Activated CD4-positive, alpha-beta memory T cell treated with anti-CD3 and anti-CD28 coated beads for 36 hours (primary cell): Measurements from ENCODE around the gene DENND5B. TPM values are rescaled to one million over a fixed set of nuclear protein-coding genes. Genes with fewer than 3 reads are reported as not detected.
"Not testable (repeated sequence)": the region's sequence is repeated elsewhere in the genome, so short reads cannot be mapped to it uniquely, and the experiment has no call there.

Experiments used
- CTCF ChIA-PET: fragments of 350-600 bp; sonication (Branson Sonifier 250); formaldehyde crosslinking; loops from one replicate; lab custom pipeline; 2021; ENCODE audit warnings: antibody characterized with exemption, inconsistent platforms; lab: Charles Lee
- POLR2A ChIA-PET: fragments of 350-600 bp; sonication (Branson Sonifier 250); formaldehyde crosslinking; loops from one replicate; lab custom pipeline; 2021; ENCODE audit warnings: antibody characterized with exemption; lab: Charles Lee
- DNase-seq: peaks from one replicate; pipeline ENCODE4 v3.0.0-alpha.2; 2020
- H3K27ac Mint-ChIP-seq: one replicate; pipeline ENCODE4 v1.8.0; 2021; ENCODE audit warnings: mixed read lengths
- H3K27me3 Mint-ChIP-seq: one replicate; pipeline ENCODE4 v1.8.0; 2021; ENCODE audit warnings: mixed read lengths
- H3K36me3 Mint-ChIP-seq: one replicate; pipeline ENCODE4 v1.8.0; 2021; ENCODE audit warnings: mixed read lengths
- H3K4me1 Mint-ChIP-seq: one replicate; pipeline ENCODE4 v1.8.0; 2021; ENCODE audit warnings: low read depth, mixed read lengths
- H3K4me3 Mint-ChIP-seq: one replicate; pipeline ENCODE4 v1.8.0; 2021; ENCODE audit warnings: mild to moderate bottlenecking, mixed read lengths
- H3K9me3 Mint-ChIP-seq: one replicate; pipeline ENCODE4 v1.8.0; 2021; ENCODE audit warnings: mixed read lengths
- intact Hi-C: fragments of 100-400 bp; cut with micrococcal nuclease; formaldehyde crosslinking; loops from one replicate; pipeline ENCODE4 v1.15.1; 2023
- total RNA-seq, 2 experiments: library from RNA; stranded (reverse); gene quantifications; one replicate each; pipeline ENCODE4 v1.2.3, GENCODE V29; 2021

DENND5B gene
- total RNA-seq, 2 experiments from 2014 or later, result 0.10 to 0.17 TPM

- intact Hi-C loops, H3K27ac Mint-ChIP-seq, DNase-seq, H3K9me3 Mint-ChIP-seq, CTCF ChIA-PET, H3K27me3 Mint-ChIP-seq, H3K36me3 Mint-ChIP-seq, H3K4me3 Mint-ChIP-seq, H3K4me1 Mint-ChIP-seq: not testable (repeated sequence)
- POLR2A ChIA-PET, result interaction anchor here (0.6 kb wide), 1 partner anchor 145 kb away, joined by 4 read pairs; no protein-coding TSS in a partner anchor
These were observed 213.7 kb downstream of the DENND5B start for GRCh38 chr12:31377210-31377609.

- DNase-seq, intact Hi-C loops, POLR2A ChIA-PET, H3K4me3 Mint-ChIP-seq, H3K4me1 Mint-ChIP-seq, H3K9me3 Mint-ChIP-seq, H3K36me3 Mint-ChIP-seq, H3K27ac Mint-ChIP-seq, H3K27me3 Mint-ChIP-seq, CTCF ChIA-PET: not testable (repeated sequence)
These were observed 215.5 kb downstream of the DENND5B start for GRCh38 chr12:31375422-31375821.

GRCh38 chr12:31371256-31371620 is 219.7 kb downstream of the DENND5B start:
- H3K4me3 Mint-ChIP-seq, result no peak overlapping the region
- CTCF ChIA-PET, result no interaction called here
- no peaks in the 10 kb centered on the region for H3K27me3 Mint-ChIP-seq
- DNase-seq, result no peak
- no peak overlapping the region for H3K27ac Mint-ChIP-seq
- H3K4me1 Mint-ChIP-seq, result no peaks in the 10 kb centered on the region
- no peaks in the 10 kb centered on the region for H3K36me3 Mint-ChIP-seq
- POLR2A ChIA-PET, result no interaction called here
- no peaks in the 10 kb centered on the region for H3K9me3 Mint-ChIP-seq
- intact Hi-C loops, result no loop called here

GRCh38 chr12:31370531-31371255 is 220.2 kb downstream of the DENND5B start:
- H3K4me3 Mint-ChIP-seq, result no peak overlapping the region
- H3K9me3 Mint-ChIP-seq, result no peaks in the 10 kb centered on the region
- no peaks in the 10 kb centered on the region for H3K27me3 Mint-ChIP-seq
- ChIA-PET POLR2A (no interaction called here), CTCF (no interaction called here)
- intact Hi-C loops, result no loop called here
- H3K36me3 Mint-ChIP-seq, result no peaks in the 10 kb centered on the region
- H3K4me1 Mint-ChIP-seq, result no peaks in the 10 kb centered on the region
- H3K27ac Mint-ChIP-seq, result no peak overlapping the region
- no peak for DNase-seq

GRCh38 chr12:31369712-31370521 is 221.0 kb downstream of the DENND5B start:
- H3K9me3 Mint-ChIP-seq, result no peaks in the 10 kb centered on the region

GRCh38 chr12:31368666-31369361 is 222.1 kb downstream of the DENND5B start:
- Mint-ChIP-seq H3K4me1 (no peaks in the 10 kb centered on the region), H3K9me3 (no peaks in the 10 kb centered on the region), H3K36me3 (no peaks in the 10 kb centered on the region), H3K27ac (no peak overlapping the region), H3K27me3 (peaks cover 2% of the 10 kb centered on the region), H3K4me3 (no peak overlapping the region)
- ChIA-PET CTCF (no interaction called here), POLR2A (interaction anchor here (0.6 kb wide), 1 partner anchor 1006 kb away, joined by 3 read pairs; no protein-coding TSS in a partner anchor)
- intact Hi-C loops, result no loop called here
- DNase-seq, result no peak

More at GRCh38 chr12:31369712-31370521, 221.0 kb downstream of the DENND5B start:
- no peak overlapping the region for H3K4me3 Mint-ChIP-seq
- H3K27me3 Mint-ChIP-seq, result no peaks in the 10 kb centered on the region
- intact Hi-C loops, result no loop called here
- no peak for DNase-seq
- CTCF ChIA-PET, result no interaction called here
- H3K27ac Mint-ChIP-seq, result no peak overlapping the region
- no peaks in the 10 kb centered on the region for H3K36me3 Mint-ChIP-seq
- no peaks in the 10 kb centered on the region for H3K4me1 Mint-ChIP-seq
- POLR2A ChIA-PET, result no interaction called here

- intact Hi-C loops, result no loop called here
- DNase-seq, result no peak
- Mint-ChIP-seq H3K4me1 (peaks cover 18% of the 10 kb centered on the region), H3K27ac (no peak overlapping the region), H3K4me3 (no peak overlapping the region), H3K36me3 (no peaks in the 10 kb centered on the region), H3K27me3 (peaks cover 2% of the 10 kb centered on the region), H3K9me3 (no peaks in the 10 kb centered on the region)
- CTCF ChIA-PET, result interaction anchor here (1.0 kb wide), 1 partner anchor 35 kb away, joined by 3 read pairs; no protein-coding TSS in a partner anchor
- POLR2A ChIA-PET, result no interaction called here
These were observed 224.8 kb downstream of the DENND5B start for GRCh38 chr12:31366104-31366621.

GRCh38 chr12:31363831-31364230 is 227.1 kb downstream of the DENND5B start:
- POLR2A ChIA-PET, result no interaction called here

GRCh38 chr12:31363416-31363809 is 227.5 kb downstream of the DENND5B start:
- intact Hi-C loops, result loop anchor here (5.0 kb wide), 1 partner anchor 111 kb away; no protein-coding TSS in a partner anchor
- peaks cover 18% of the 10 kb centered on the region for H3K4me1 Mint-ChIP-seq

More at GRCh38 chr12:31363831-31364230, 227.1 kb downstream of the DENND5B start:
- intact Hi-C loops, result loop anchor here (5.0 kb wide), 1 partner anchor 112 kb away; no protein-coding TSS in a partner anchor
- no peaks in the 10 kb centered on the region for H3K9me3 Mint-ChIP-seq
- no peak for DNase-seq
- H3K36me3 Mint-ChIP-seq, result no peaks in the 10 kb centered on the region
- no peak overlapping the region for H3K4me3 Mint-ChIP-seq
- CTCF ChIA-PET, result interaction anchor here (2.5 kb wide), 1 partner anchor 92 kb away, joined by 10 read pairs; no protein-coding TSS in a partner anchor
- no peak overlapping the region for H3K27ac Mint-ChIP-seq
- peaks cover 2% of the 10 kb centered on the region for H3K27me3 Mint-ChIP-seq
- H3K4me1 Mint-ChIP-seq, result peaks cover 18% of the 10 kb centered on the region

GRCh38 chr12:31362759-31363415 is 228.0 kb downstream of the DENND5B start:
- intact Hi-C loops, result loop anchor here (5.0 kb wide), 1 partner anchor 111 kb away; no protein-coding TSS in a partner anchor
- Mint-ChIP-seq H3K36me3 (no peaks in the 10 kb centered on the region), H3K9me3 (no peaks in the 10 kb centered on the region), H3K4me1 (peaks cover 18% of the 10 kb centered on the region), H3K27me3 (peaks cover 2% of the 10 kb centered on the region), H3K27ac (peak overlapping the region; percentile 2), H3K4me3 (peak overlapping the region; percentile 9)
- DNase-seq, result peak; percentile 48
- CTCF ChIA-PET, result interaction anchor here (0.8 to 2.5 kb wide), 4 partner anchors 16 to 112 kb away, joined by 3 to 10 read pairs (median 3); no protein-coding TSS in a partner anchor
- POLR2A ChIA-PET, result no interaction called here

More at GRCh38 chr12:31363416-31363809, 227.5 kb downstream of the DENND5B start:
- CTCF ChIA-PET, result interaction anchor here (1.0 to 2.5 kb wide), 2 partner anchors 92 to 110 kb away, joined by 3 to 10 read pairs; no protein-coding TSS in a partner anchor
- Mint-ChIP-seq H3K9me3 (no peaks in the 10 kb centered on the region), H3K4me3 (no peak overlapping the region), H3K27ac (no peak overlapping the region), H3K36me3 (no peaks in the 10 kb centered on the region), H3K27me3 (peaks cover 2% of the 10 kb centered on the region)
- POLR2A ChIA-PET, result no interaction called here
- DNase-seq, result no peak
